SK-N-SH (cell line): ENCODE data around the gene CCDC91. TPM values are rescaled to one million over a fixed set of nuclear protein-coding genes. Genes with fewer than 3 reads are reported as not detected.

Source experiments
- CTCF ChIA-PET: fragments of 300-600, 350-600 bp; formaldehyde crosslinking; extraction: SDS; loops from one replicate; lab custom pipeline; 2021; lab: Yijun Ruan, JAX
- POLR2A ChIA-PET: fragments of 350-600 bp; sonication (Branson Sonifier 250); formaldehyde crosslinking; extraction: SDS; loops from one replicate; lab custom pipeline; 2020; ENCODE audit warnings: antibody characterized with exemption, inconsistent platforms; lab: Yijun Ruan, JAX
- DNase-seq: peaks from one replicate; pipeline ENCODE4 v3.0.0; 2012
- H2AFZ ChIP-seq: fragments of 200-600 bp; sonication (generic); 2 replicates; pipeline ENCODE4 v1.8.1; 2016; ENCODE audit warnings: antibody characterized with exemption, mild to moderate bottlenecking, low read depth
- H3F3A ChIP-seq: fragments of 200-600 bp; sonication (generic); replicated peaks from 2 replicates; pipeline ENCODE3; 2016; ENCODE audit warnings: antibody characterized with exemption, mild to moderate bottlenecking; ENCODE audit not compliant: insufficient read depth
- H3K27ac ChIP-seq, 2 experiments: fragments of 200-500 bp in 1 of 2; fragments of 200-600 bp in 1 of 2; sonication (Bioruptor generic) in 1 of 2; sonication (generic), shearing (Covaris generic) in 1 of 2; 2 replicates each; pipeline versions ENCODE4 v1.5.1 to v1.6.1; 2014 to 2016; ENCODE audit warnings: low read depth in 2 of 2, inconsistent platforms in 1 of 2, low read length in 1 of 2, mild to moderate bottlenecking in 1 of 2, mixed read lengths in 1 of 2
- H3K27me3 ChIP-seq: fragments of 200-600 bp; sonication (generic), shearing (Covaris generic); 2 replicates; pipeline ENCODE4 v1.6.1; 2016; ENCODE audit warnings: mixed run types; ENCODE audit not compliant: insufficient read depth
- H3K36me3 ChIP-seq, 2 experiments: fragments of 200-500 bp in 1 of 2; fragments of 200-600 bp in 1 of 2; sonication (Bioruptor generic) in 1 of 2; sonication (generic) in 1 of 2; replicated peaks in 1 of 2; 2 replicates each; pipeline versions ENCODE3 to v1.5.1; 2014 to 2016; ENCODE audit warnings: low read length in 1 of 2, mild to moderate bottlenecking in 1 of 2; ENCODE audit not compliant: insufficient read depth in 2 of 2, control insufficient read depth in 1 of 2
- H3K4me1 ChIP-seq, 2 experiments: fragments of 200-500 bp in 1 of 2; fragments of 200-600 bp in 1 of 2; sonication (Bioruptor generic) in 1 of 2; sonication (generic), shearing (Covaris generic) in 1 of 2; 2 replicates each; pipeline versions ENCODE4 v1.5.1 to v1.6.1; 2014 to 2016; ENCODE audit warnings: low read depth in 1 of 2, low read length in 1 of 2, mixed run types in 1 of 2; ENCODE audit not compliant: insufficient read depth in 2 of 2, control insufficient read depth in 1 of 2
- H3K4me2 ChIP-seq: fragments of 200-600 bp; sonication (generic), shearing (Covaris generic); 2 replicates; pipeline ENCODE4 v1.6.1; 2017; ENCODE audit warnings: mixed run types
- H3K4me3 ChIP-seq, 2 experiments: fragments of 200-500 bp in 1 of 2; fragments of 200-600 bp in 1 of 2; sonication (Bioruptor generic) in 1 of 2; sonication (generic), shearing (Covaris generic) in 1 of 2; 2 replicates each; pipeline versions ENCODE4 v1.5.1 to v1.8.1; 2014 to 2016; ENCODE audit warnings: low read depth in 2 of 2, inconsistent platforms in 1 of 2, low read length in 1 of 2, mild to moderate bottlenecking in 1 of 2, mixed read lengths in 1 of 2, moderate library complexity in 1 of 2
- H3K79me2 ChIP-seq: fragments of 200-600 bp; sonication (generic); 2 replicates; pipeline ENCODE4 v1.8.1; 2017; ENCODE audit warnings: mild to moderate bottlenecking; ENCODE audit not compliant: insufficient read depth
- H3K9ac ChIP-seq: fragments of 200-600 bp; sonication (generic); 2 replicates; pipeline ENCODE4 v1.6.1; 2017; ENCODE audit warnings: mixed run types
- H3K9me2 ChIP-seq: fragments of 200-600 bp; sonication (generic); 2 replicates; pipeline ENCODE4 v1.6.1; 2017; ENCODE audit warnings: mixed run types
- H3K9me3 ChIP-seq: fragments of 200-600 bp; sonication (generic); 2 replicates; pipeline ENCODE4 v1.6.1; 2017; ENCODE audit warnings: mixed run types, mild to moderate bottlenecking, moderate library complexity
- H4K20me1 ChIP-seq: fragments of 200-600 bp; sonication (generic); 2 replicates; pipeline ENCODE4 v1.6.1; 2017; ENCODE audit warnings: mild to moderate bottlenecking, mixed run types; ENCODE audit not compliant: insufficient read depth
- ELF1 ChIP-seq: IDR thresholded peaks from 2 replicates; pipeline ENCODE4 v1.4.0; 2012
- EP300 ChIP-seq, 2 experiments: IDR thresholded peaks; 2 replicates each; pipeline versions ENCODE4 v1.4.0 to v1.6.1; 2012; ENCODE audit warnings: borderline replicate concordance in 1 of 2, low read depth in 1 of 2, low read length in 1 of 2
- EZH2phosphoT487 ChIP-seq: fragments of 200-600 bp; sonication (generic); IDR thresholded peaks from 2 replicates; pipeline ENCODE4 v1.6.1; 2017; ENCODE audit warnings: low read depth, mixed run types, mild to moderate bottlenecking, antibody characterized with exemption, moderate library complexity, borderline replicate concordance
- FOSL2 ChIP-seq: IDR thresholded peaks from 2 replicates; pipeline ENCODE4 v1.4.0; 2012; ENCODE audit warnings: low read depth, mild to moderate bottlenecking, moderate library complexity, borderline replicate concordance
- IRF3 ChIP-seq: fragments of 150-350 bp; IDR thresholded peaks from 2 replicates; pipeline ENCODE4 v1.6.1; 2016; ENCODE audit warnings: mild to moderate bottlenecking, low read depth, low read length
- MEF2A ChIP-seq: IDR thresholded peaks from 2 replicates; pipeline ENCODE4 v1.4.0; 2012; ENCODE audit warnings: low read depth, borderline replicate concordance
- NRF1 ChIP-seq: IDR thresholded peaks from 2 replicates; pipeline ENCODE4 v1.6.1; 2012; ENCODE audit warnings: low read depth, mild to moderate bottlenecking, low read length
- POLR2AphosphoS5 ChIP-seq: IDR thresholded peaks from 2 replicates; pipeline ENCODE4 v1.6.1; 2012; ENCODE audit warnings: low read depth, low read length
- REST ChIP-seq: IDR thresholded peaks from 2 replicates; pipeline ENCODE4 v1.6.1; 2012; ENCODE audit warnings: mild to moderate bottlenecking, low read depth, low read length, moderate library complexity
- SMC3 ChIP-seq: IDR thresholded peaks from 2 replicates; pipeline ENCODE4 v1.6.1; 2012; ENCODE audit warnings: low read depth, low read length, improper control_type of control experiment
- WGBS: methylation state at CpG from one replicate; pipeline ENCODE4 v1.1.6; 2017; ENCODE audit warnings: low lambda C conversion rate; 5-methylcytosine and 5-hydroxymethylcytosine counted together
- polyA plus RNA-seq, 3 experiments: library from polyadenylated mRNA; depleted of rRNA; stranded (reverse); fragments of >200 nt; gene quantifications; 2 replicates each; pipeline ENCODE4 v1.2.3, GENCODE V29; 2012
- TF ChIP-seq, protein P1 (sequence below): IDR thresholded peaks from 2 replicates; pipeline ENCODE4 v1.4.0; 2012; ENCODE audit warnings: low read depth, borderline replicate concordance
- TF ChIP-seq, protein P2 (sequence below): IDR thresholded peaks from 2 replicates; pipeline ENCODE4 v1.4.0; 2012; ENCODE audit warnings: low read depth
- TF ChIP-seq, protein P3 (sequence below): fragments of 150-350 bp; IDR thresholded peaks from 2 replicates; pipeline ENCODE4 v1.6.1; 2017; ENCODE audit warnings: antibody characterized with exemption, low read length, low read depth, borderline replicate concordance
- TF ChIP-seq, protein P4 (sequence below): IDR thresholded peaks from 2 replicates; pipeline ENCODE4; 2012

The CCDC91 gene
- polyA plus RNA-seq, 1 of the 3 experiments (the other 2 are of a cell fraction), result 13.0 TPM

DNA sequence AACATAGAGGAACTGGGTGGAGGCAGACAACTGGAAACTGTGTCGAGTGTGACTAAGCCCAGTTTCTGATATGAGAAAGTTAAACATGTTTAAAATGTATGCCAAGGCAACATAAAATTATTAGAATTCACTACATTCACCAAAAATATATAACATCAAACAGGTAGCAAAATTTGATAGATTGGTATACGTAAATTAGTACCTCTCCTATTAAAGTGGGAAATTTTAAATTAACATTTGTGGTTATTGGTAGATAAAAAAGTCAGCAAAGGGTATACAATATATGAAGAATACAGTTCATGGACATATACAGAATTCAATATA is 53.0 kb downstream of the CCDC91 start:
- CTCF ChIA-PET, result no interaction called here
- WGBS, result 96% methylated on average over 2 of the region's 2 CpGs

DNA sequence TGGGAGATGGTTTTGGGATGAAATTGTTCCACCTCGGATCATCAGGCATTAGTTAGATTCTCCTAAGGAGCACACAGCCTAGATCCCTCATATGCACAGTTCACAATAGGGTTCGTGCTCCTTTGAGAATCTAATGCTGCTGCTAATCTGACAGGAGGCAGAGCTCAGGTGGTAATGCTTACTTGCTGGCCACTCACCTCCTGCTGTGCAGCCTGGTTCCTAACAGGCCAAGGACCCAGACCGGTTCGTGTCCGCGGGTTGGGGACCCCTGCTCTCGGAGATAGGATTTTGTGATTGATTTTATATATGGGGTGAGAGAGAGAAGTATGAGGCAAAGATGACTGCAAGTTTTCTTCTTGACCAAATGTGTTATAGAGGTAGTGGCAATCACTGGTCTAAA is 57.5 kb downstream of the CCDC91 start:
- no peaks in the 10 kb centered on the region for H4K20me1 ChIP-seq
- H3F3A ChIP-seq, result no peaks in the 10 kb centered on the region
- no peaks in the 10 kb centered on the region for H3K9me3 ChIP-seq
- DNase-seq, result no peak
- H3K4me1 ChIP-seq, result 0 out of 4 replicates have a peak, but pooled peaks cover 0 to 3% of the 10 kb centered on the region in 2 experiments
- H3K4me3 ChIP-seq, result no peak overlapping the region
- H3K36me3 ChIP-seq, result no peaks in the 10 kb centered on the region
- WGBS, result 93% methylated on average over 7 of the region's 7 CpGs
- no peak overlapping the region for H3K4me2 ChIP-seq
- H3K79me2 ChIP-seq, result no peaks in the 10 kb centered on the region; the same call in 1 of the 2 replicates
- ChIA-PET POLR2A (no interaction called here), CTCF (interaction anchor here (1.8 kb wide), 1 partner anchor 15 kb away, joined by 6 read pairs; no protein-coding TSS in a partner anchor)
- no peak overlapping the region for H3K9ac ChIP-seq
- no peak overlapping the region for H3K27ac ChIP-seq
- no peak overlapping the region for H2AFZ ChIP-seq
- no peaks in the 10 kb centered on the region for H3K9me2 ChIP-seq
- H3K27me3 ChIP-seq, result no peaks in the 10 kb centered on the region
- TF ChIP-seq NRF1, result no peak
- TF ChIP-seq, protein P1, sequence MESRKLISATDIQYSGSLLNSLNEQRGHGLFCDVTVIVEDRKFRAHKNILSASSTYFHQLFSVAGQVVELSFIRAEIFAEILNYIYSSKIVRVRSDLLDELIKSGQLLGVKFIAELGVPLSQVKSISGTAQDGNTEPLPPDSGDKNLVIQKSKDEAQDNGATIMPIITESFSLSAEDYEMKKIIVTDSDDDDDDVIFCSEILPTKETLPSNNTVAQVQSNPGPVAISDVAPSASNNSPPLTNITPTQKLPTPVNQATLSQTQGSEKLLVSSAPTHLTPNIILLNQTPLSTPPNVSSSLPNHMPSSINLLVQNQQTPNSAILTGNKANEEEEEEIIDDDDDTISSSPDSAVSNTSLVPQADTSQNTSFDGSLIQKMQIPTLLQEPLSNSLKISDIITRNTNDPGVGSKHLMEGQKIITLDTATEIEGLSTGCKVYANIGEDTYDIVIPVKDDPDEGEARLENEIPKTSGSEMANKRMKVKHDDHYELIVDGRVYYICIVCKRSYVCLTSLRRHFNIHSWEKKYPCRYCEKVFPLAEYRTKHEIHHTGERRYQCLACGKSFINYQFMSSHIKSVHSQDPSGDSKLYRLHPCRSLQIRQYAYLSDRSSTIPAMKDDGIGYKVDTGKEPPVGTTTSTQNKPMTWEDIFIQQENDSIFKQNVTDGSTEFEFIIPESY, result no peak
- TF ChIP-seq, protein P2, sequence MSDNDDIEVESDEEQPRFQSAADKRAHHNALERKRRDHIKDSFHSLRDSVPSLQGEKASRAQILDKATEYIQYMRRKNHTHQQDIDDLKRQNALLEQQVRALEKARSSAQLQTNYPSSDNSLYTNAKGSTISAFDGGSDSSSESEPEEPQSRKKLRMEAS, result no peak
- TF ChIP-seq ELF1, result no peak
- TF ChIP-seq MEF2A, result no peak
- TF ChIP-seq IRF3, result no peak
- no peak for TF ChIP-seq POLR2AphosphoS5
- no peak for TF ChIP-seq FOSL2
- TF ChIP-seq, protein P3, sequence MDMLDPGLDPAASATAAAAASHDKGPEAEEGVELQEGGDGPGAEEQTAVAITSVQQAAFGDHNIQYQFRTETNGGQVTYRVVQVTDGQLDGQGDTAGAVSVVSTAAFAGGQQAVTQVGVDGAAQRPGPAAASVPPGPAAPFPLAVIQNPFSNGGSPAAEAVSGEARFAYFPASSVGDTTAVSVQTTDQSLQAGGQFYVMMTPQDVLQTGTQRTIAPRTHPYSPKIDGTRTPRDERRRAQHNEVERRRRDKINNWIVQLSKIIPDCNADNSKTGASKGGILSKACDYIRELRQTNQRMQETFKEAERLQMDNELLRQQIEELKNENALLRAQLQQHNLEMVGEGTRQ, result no peak
- TF ChIP-seq EZH2phosphoT487, result no peak
- TF ChIP-seq, protein P4, sequence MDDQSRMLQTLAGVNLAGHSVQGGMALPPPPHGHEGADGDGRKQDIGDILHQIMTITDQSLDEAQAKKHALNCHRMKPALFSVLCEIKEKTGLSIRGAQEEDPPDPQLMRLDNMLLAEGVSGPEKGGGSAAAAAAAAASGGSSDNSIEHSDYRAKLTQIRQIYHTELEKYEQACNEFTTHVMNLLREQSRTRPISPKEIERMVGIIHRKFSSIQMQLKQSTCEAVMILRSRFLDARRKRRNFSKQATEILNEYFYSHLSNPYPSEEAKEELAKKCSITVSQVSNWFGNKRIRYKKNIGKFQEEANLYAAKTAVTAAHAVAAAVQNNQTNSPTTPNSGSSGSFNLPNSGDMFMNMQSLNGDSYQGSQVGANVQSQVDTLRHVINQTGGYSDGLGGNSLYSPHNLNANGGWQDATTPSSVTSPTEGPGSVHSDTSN, result no peak

More for the DNA sequence above, 53.0 kb downstream of the CCDC91 start:
- no peak overlapping the region for H2AFZ ChIP-seq
- H3K9ac ChIP-seq, result no peak overlapping the region
- H3K36me3 ChIP-seq, result no peaks in the 10 kb centered on the region
- H3K27ac ChIP-seq, result no peak overlapping the region
- no peaks in the 10 kb centered on the region for H3K9me2 ChIP-seq
- TF ChIP-seq ELF1, result no peak
- TF ChIP-seq REST, result no peak
- TF ChIP-seq MEF2A, result no peak
- no peak for TF ChIP-seq SMC3
- no peak for TF ChIP-seq EP300 (IDR thresholded peaks at IDR 0.05; ENCODE audit: borderline replicate concordance in 1 of 2, low read depth in 1 of 2, low read length in 1 of 2)
- no peaks in the 10 kb centered on the region for H3F3A ChIP-seq
- H4K20me1 ChIP-seq, result no peaks in the 10 kb centered on the region
- H3K79me2 ChIP-seq, result no peaks in the 10 kb centered on the region; the same call in 1 of the 2 replicates
- H3K27me3 ChIP-seq, result no peaks in the 10 kb centered on the region
- H3K4me1 ChIP-seq, result no peaks in the 10 kb centered on the region
- no peak for DNase-seq
- H3K9me3 ChIP-seq, result no peaks in the 10 kb centered on the region
- POLR2A ChIA-PET, result no interaction called here
- H3K4me3 ChIP-seq, result no peak overlapping the region
- H3K4me2 ChIP-seq, result no peak overlapping the region
